SHP77 (cell line): ENCODE results near the gene ARL6IP6.

Experiments
- DNase-seq, 2 experiments: peaks; one replicate each; lab custom pipeline; 2025; lab: John Stamatoyannopoulos, UW

Gene ARL6IP6

DNA sequence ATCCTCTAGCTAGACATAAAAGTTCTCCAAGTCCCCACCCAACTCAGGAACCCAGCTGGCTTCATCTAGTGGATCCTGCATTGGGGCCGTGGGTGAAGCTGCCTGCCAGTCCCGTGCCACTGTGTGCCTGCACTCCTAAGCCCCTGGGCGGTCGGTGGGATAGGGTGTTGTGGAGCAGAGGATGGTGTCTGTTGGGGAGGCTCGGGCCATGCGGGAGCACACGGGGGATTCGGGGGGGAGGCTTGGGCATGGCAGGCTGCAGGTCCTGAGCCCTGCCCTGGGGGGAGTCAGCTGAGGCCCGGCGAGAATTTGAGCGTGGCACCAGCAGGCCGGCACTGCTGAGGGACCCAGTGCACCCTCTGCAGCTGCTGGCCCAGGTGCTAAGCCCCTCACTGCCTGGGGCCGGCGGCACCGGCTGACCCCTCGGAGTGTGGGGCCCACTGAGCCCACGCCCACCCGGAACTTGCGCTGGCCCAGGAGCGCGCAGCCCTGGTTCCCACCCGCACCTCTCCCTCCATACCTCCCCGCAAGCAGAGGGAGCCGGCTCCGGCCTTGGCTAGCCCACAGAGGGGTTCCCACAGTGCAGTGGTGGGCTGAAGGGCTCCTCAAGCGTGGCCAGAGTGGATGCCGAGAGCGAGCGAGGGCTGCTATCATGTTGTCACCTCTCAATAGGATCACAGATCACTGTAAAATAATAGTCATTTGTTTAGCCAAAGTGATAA lies 86.4 kb downstream of the ARL6IP6 start:
- DNase-seq = no peak

DNA sequence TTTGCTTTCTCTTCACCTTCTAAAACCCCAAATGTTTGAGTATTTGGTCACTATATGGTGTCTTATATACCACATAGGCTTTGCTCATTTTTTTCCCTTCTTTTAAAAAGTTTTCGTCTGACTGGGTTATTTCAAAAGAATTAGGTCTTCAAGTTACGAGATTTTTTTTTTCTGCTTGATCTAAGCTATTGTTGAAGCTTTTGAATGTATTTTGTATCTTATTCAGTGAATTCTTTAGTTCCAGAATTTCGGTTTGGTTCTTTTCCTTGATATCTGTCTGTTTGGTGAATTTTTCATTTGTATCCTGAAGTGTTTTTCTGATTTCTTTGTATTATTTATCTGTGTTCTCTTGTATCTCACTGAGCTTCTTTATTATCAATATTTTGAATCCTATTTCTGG lies 93.5 kb downstream of the ARL6IP6 start:
- no peak for DNase-seq
